Measurements from ENCODE around the gene C19orf85.

Gene C19orf85

GRCh38 chr19:55486971-55487923 lies 22.7 kb upstream of the C19orf85 start:
- DNase-seq, result peak; percentile 88
- TF ChIP-seq CTCF (IDR thresholded peaks at IDR 0.05; ENCODE audit: low read depth, low read length, missing control alignments), result no peak
- Histone ChIP-seq H3K4me3 (ENCODE audit: low read depth, low read length) (peak overlapping the region; percentile 9), H3K27ac (peak overlapping the region; percentile 84), H3K36me3 (replicated peaks) (peaks cover 6% of the 10 kb centered on the region), H3K27me3 (replicated peaks) (no peaks in the 10 kb centered on the region)
- in situ Hi-C loops (cut with HindIII; ENCODE audit: low pct_ligation_motif_present, low sequenced_read_pairs), result no loop called here

- Histone ChIP-seq H3K27ac (peak overlapping the region; percentile 84), H3K36me3 (replicated peaks) (peaks cover 9% of the 10 kb centered on the region), H3K27me3 (replicated peaks) (no peaks in the 10 kb centered on the region), H3K4me3 (ENCODE audit: low read depth, low read length) (peak overlapping the region; percentile 20)
- no peak for DNase-seq
- in situ Hi-C loops (cut with HindIII; ENCODE audit: low pct_ligation_motif_present, low sequenced_read_pairs), result no loop called here
- TF ChIP-seq CTCF (IDR thresholded peaks at IDR 0.05; ENCODE audit: low read depth, low read length, missing control alignments), result no peak
These were observed 21.8 kb upstream of the C19orf85 start for GRCh38 chr19:55486043-55486970.

- H3K27ac ChIP-seq, result peak overlapping the region; percentile 57
- H3K27me3 ChIP-seq (replicated peaks), result no peaks in the 10 kb centered on the region
- no peak for DNase-seq
- TF ChIP-seq CTCF (IDR thresholded peaks at IDR 0.05; ENCODE audit: low read depth, low read length, missing control alignments), result no peak
- H3K36me3 ChIP-seq (replicated peaks), result peaks cover 9% of the 10 kb centered on the region
- in situ Hi-C loops (cut with HindIII; ENCODE audit: low pct_ligation_motif_present, low sequenced_read_pairs), result no loop called here
- peak overlapping the region; percentile 68 for H3K4me3 ChIP-seq (ENCODE audit: low read depth, low read length)
These were observed 21.0 kb upstream of the C19orf85 start for GRCh38 chr19:55485439-55486011.

- Histone ChIP-seq H3K36me3 (replicated peaks) (peaks cover 9% of the 10 kb centered on the region), H3K27ac (peak within 1 kb of the TSS; percentile 57), H3K4me3 (ENCODE audit: low read depth, low read length) (peak within 1 kb of the TSS; percentile 68), H3K27me3 (replicated peaks) (no peaks in the 10 kb centered on the region)
- in situ Hi-C loops (cut with HindIII; ENCODE audit: low pct_ligation_motif_present, low sequenced_read_pairs), result no loop called here
- DNase-seq, result no peak
- TF ChIP-seq CTCF (IDR thresholded peaks at IDR 0.05; ENCODE audit: low read depth, low read length, missing control alignments), result no peak
These were observed 20.3 kb upstream of the C19orf85 start, which contains the start of gene NAT14 for GRCh38 chr19:55484593-55485438. Gene NAT14 (plus strand): TSS chr19:55485188. CDS start chr19:55485709, 521 bp downstream.
